HepG2 (cell line): ENCODE measurements around the gene YWHAH. TPM values are rescaled to one million over a fixed set of nuclear protein-coding genes. Genes with fewer than 3 reads are reported as not detected.

Experiments used
- CCAR2 ChIP-seq: fragments of 200-400 bp; formaldehyde crosslinking; optimal IDR thresholded peaks from 2 replicates; pipeline ENCODE3; 2018; ENCODE audit warnings: low read depth, mild to moderate bottlenecking, low read length, moderate library complexity
- ELF3 ChIP-seq: IDR thresholded peaks from 2 replicates; pipeline ENCODE4 v1.6.1; 2016; ENCODE audit warnings: missing genetic modification reagents, missing compliant biosample characterization
- GFI1 ChIP-seq: sonication (generic); formaldehyde crosslinking; IDR thresholded peaks from 2 replicates; pipeline ENCODE4 v1.5.0; 2020; ENCODE audit warnings: missing genetic modification reagents, mild to moderate bottlenecking, borderline replicate concordance
- KIAA2018 ChIP-seq: sonication (generic); formaldehyde crosslinking; IDR thresholded peaks from 2 replicates; pipeline ENCODE4 v1.5.0; 2020; ENCODE audit warnings: mild to moderate bottlenecking, missing genetic modification reagents, borderline replicate concordance
- MBNL3 ChIP-seq: fragments of 250-450 bp; sonication (Bioruptor Pico); conservative IDR thresholded peaks from 2 replicates; pipeline ENCODE4 v1.8.0; 2022; ENCODE audit warnings: mild to moderate bottlenecking, inconsistent platforms
- NFIB ChIP-seq: sonication (generic); formaldehyde crosslinking; IDR thresholded peaks from 2 replicates; pipeline ENCODE4 v1.9.0; 2021; ENCODE audit warnings: missing genetic modification reagents, mild to moderate bottlenecking, borderline replicate concordance
- NFYB ChIP-seq: sonication (generic); formaldehyde crosslinking; IDR thresholded peaks from 2 replicates; pipeline ENCODE4 v1.4.0; 2020; ENCODE audit warnings: missing genetic modification reagents
- POLR2AphosphoS5 ChIP-seq: IDR thresholded peaks from 2 replicates; pipeline ENCODE4 v1.6.1; 2012; ENCODE audit warnings: low read depth, low read length
- RBFOX2 ChIP-seq: fragments of 200-400 bp; formaldehyde crosslinking; IDR thresholded peaks from 2 replicates; pipeline ENCODE4 v1.6.1; 2017; ENCODE audit warnings: low read depth, mild to moderate bottlenecking, low read length
- TARDBP ChIP-seq: sonication (generic); formaldehyde crosslinking; IDR thresholded peaks from 2 replicates; pipeline ENCODE4 v1.8.0; 2022; ENCODE audit warnings: mild to moderate bottlenecking, missing genetic modification reagents
- YEATS2 ChIP-seq: sonication (generic); formaldehyde crosslinking; IDR thresholded peaks from 2 replicates; pipeline ENCODE4 v1.4.0; 2020; ENCODE audit warnings: missing genetic modification reagents, borderline replicate concordance
- ZNF253 ChIP-seq: sonication (generic); formaldehyde crosslinking; IDR thresholded peaks from 2 replicates; pipeline ENCODE4 v1.8.0; 2022; ENCODE audit warnings: mild to moderate bottlenecking, missing genetic modification reagents, borderline replicate concordance
- ZNF263 ChIP-seq: sonication (generic); formaldehyde crosslinking; IDR thresholded peaks from 2 replicates; pipeline ENCODE4 v1.4.0; 2020; ENCODE audit warnings: missing genetic modification reagents
- ZNF282 ChIP-seq: fragments of 450-650 bp; IDR thresholded peaks from 2 replicates; pipeline ENCODE4 v1.6.1; 2018; ENCODE audit not compliant: partially characterized antibody
- polyA plus RNA-seq, 8 experiments: library from polyadenylated mRNA; depleted of rRNA in 3 of 8; stranded (reverse) in 7 of 8; unstranded in 1 of 8; fragments of >200 nt; fragmentation: Illumina TruSeq in 4 of 8; extraction: Trizol in 4 of 8; gene quantifications; 2 replicates each; pipeline versions ENCODE4 v1.2.1 to v1.2.3, GENCODE V29; 2011 to 2016; ENCODE audit warnings: low read depth in 4 of 8, missing spikeins in 1 of 8, mixed read lengths in 1 of 8; ENCODE audit not compliant: insufficient read depth in 1 of 8
- total RNA-seq, 5 experiments: library from RNA; depleted of rRNA; stranded (reverse); fragments of >200 nt; fragmentation: Illumina TruSeq; extraction: Trizol; gene quantifications; 2 replicates each; pipeline ENCODE4 v1.2.3, GENCODE V29; 2016; ENCODE audit warnings: low read depth in 1 of 5
- TF ChIP-seq, protein P1 (sequence below): sonication (generic); formaldehyde crosslinking; IDR thresholded peaks from 2 replicates; pipeline ENCODE4 v1.5.1; 2020; ENCODE audit warnings: mild to moderate bottlenecking, missing genetic modification reagents

Gene YWHAH
- total and polyA plus RNA-seq, 2 of the 13 experiments (the other 11 are each of a cell fraction or from before 2014, with no cell fraction given), result 35.6 to 92.7 TPM

- TF ChIP-seq KIAA2018 (CRISPR knock-in tag) (no peak), YEATS2 (CRISPR knock-in tag) (no peak), POLR2AphosphoS5 (0 out of 2 replicates have a peak, but pooled peaks have one; percentile 4), ELF3 (CRISPR knock-in tag) (0 out of 2 replicates have a peak, but pooled peaks have one; percentile 6), TARDBP (CRISPR knock-in tag) (no peak), NFIB (no peak), CCAR2 (no peak), ZNF263 (CRISPR knock-in tag) (no peak), GFI1 (CRISPR knock-in tag) (no peak), MBNL3 (CRISPR knock-in tag) (no peak), NFYB (CRISPR knock-in tag) (no peak), RBFOX2 (no peak), ZNF253 (CRISPR knock-in tag) (0 out of 2 replicates have a peak, but pooled peaks have one; percentile 20), ZNF282 (no peak)
- TF ChIP-seq, protein P1, sequence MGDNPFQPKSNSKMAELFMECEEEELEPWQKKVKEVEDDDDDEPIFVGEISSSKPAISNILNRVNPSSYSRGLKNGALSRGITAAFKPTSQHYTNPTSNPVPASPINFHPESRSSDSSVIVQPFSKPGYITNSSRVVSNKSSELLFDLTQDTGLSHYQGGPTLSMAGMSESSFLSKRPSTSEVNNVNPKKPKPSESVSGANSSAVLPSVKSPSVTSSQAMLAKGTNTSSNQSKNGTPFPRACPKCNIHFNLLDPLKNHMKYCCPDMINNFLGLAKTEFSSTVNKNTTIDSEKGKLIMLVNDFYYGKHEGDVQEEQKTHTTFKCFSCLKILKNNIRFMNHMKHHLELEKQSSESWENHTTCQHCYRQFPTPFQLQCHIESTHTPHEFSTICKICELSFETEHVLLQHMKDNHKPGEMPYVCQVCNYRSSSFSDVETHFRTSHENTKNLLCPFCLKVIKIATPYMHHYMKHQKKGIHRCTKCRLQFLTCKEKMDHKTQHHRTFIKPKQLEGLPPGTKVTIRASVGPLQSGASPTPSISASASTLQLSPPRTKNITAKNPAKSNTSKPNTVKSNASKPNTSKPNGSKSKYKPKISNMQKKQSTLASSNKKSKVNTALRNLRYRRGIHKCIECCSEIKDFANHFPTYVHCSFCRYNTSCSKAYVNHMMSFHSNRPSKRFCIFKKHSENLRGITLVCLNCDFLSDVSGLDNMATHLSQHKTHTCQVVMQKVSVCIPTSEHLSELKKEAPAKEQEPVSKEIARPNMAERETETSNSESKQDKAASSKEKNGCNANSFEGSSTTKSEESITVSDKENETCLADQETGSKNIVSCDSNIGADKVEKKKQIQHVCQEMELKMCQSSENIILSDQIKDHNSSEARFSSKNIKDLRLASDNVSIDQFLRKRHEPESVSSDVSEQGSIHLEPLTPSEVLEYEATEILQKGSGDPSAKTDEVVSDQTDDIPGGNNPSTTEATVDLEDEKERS (CRISPR knock-in tag), result 0 out of 2 replicates have a peak, but pooled peaks have one; percentile 4
Observed at GRCh38 chr22:31943206-31943977, 943 bp upstream of the YWHAH start (continued).
